NCI-H2227 (cell line): ENCODE results near the gene MRPL27.
"Not testable (repeated sequence)": the region's sequence is repeated elsewhere in the genome, so short reads cannot be mapped to it uniquely, and the experiment has no call there.

Source experiments
- DNase-seq: peaks from one replicate; lab custom pipeline; 2025; ENCODE audit not compliant: unreplicated experiment; lab: John Stamatoyannopoulos, UW

MRPL27 gene

GRCh38 chr17:50347117-50347893 lies 25.7 kb downstream of the MRPL27 start:
- no peak for DNase-seq

DNA sequence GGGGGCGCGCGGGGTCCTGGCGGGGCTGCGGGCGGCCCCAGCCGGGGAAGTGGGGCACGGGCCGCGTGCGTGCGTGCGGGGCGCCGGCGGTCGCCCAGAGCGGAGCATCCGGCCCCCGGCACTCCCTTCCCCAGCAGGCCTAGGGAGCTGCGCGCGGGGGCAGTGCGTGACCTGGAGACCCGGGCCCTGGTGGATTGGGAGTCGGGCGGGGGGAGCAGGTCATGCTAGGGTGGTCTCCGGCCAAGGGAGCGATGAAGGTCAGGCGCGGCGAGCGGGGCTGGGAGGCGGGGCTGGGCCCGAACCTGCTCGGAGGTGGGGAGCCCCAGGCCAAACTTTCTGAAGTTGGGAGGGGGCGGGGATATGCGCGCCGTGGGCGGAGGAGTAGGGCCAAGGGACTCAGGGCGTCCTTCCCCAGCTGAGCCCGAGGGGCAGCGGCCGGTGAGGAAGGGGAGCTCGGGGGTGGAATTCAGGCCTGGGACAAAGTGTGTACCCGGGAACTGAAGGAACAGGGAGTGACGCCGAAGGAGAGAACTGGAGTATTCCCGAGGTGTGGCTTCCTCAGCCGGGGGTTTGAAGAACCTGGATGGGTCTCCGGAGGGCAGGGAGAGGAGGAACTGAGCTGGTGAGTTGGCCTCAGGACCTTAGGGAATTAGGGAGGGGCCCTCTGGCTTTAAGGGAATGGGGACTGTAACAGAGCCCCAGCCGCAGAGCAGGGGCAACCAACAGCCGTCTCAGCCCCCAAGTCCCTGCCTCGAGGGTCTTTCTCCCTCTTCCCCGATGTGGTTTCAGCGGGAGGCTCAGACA lies 26.5 kb downstream of the MRPL27 start:
- peak; percentile 68 for DNase-seq

GRCh38 chr17:50345432-50346312 lies 27.3 kb downstream of the MRPL27 start, which contains the start of gene XYLT2:
TSS of gene XYLT2 (plus strand) at chr17:50346126. CDS start at chr17:50346141, 15 bp downstream.
- peak; percentile 92 for DNase-seq

DNA sequence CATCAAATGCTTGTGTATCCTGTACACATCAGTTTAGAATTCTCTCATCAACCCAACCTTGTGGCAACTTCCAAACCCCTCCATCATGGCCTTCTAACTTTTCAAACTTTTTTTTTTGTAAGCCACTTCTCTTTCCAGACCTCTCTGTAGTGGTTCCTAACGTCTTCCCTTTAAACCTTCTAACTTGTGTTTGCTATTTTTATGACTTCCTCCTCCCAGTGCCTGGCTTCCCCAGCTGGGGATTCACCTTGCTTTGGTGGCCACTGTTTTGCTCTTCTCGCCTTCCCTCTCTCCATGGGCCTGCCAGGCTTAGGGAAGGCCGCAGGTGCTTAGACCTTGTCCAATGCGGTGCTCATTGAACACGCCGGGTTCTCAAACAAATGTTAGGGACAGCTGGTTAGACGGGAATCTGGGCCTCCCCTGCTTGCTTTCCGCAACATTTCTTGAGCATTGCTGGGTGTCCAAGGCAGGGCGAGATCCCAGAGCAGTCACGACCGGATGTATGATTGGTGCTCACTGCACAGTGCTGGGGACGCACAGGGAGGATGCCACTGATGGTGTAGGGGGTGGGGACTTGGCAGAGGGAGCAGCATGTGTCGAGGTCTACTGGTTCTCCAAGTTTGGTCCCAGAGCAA lies 28.1 kb downstream of the MRPL27 start:
- no peak for DNase-seq

- no peak for DNase-seq
Measured at GRCh38 chr17:50339381-50339780, 33.6 kb downstream of the MRPL27 start.

GRCh38 chr17:50338645-50339044 lies 34.3 kb downstream of the MRPL27 start:
- no peak for DNase-seq

DNA sequence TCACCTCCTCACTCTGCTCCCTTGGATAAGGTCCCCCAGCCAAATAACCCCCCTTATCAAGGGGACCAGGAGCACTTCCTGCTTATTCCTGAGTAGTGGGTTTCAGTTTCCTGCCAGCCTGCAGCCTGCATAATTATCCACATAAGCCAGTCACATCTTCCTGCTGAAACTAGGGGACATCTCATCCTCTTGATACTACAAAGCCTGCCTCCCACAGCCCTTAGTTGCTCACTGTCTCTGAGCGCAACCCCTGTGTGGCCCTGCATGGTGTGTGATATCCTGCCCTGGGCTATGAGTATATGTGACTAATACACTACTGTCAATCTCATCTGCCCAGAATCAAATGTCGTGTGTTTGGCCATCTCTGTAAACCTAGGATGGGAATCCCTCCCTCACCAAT lies 35.0 kb downstream of the MRPL27 start:
- no peak for DNase-seq

DNA sequence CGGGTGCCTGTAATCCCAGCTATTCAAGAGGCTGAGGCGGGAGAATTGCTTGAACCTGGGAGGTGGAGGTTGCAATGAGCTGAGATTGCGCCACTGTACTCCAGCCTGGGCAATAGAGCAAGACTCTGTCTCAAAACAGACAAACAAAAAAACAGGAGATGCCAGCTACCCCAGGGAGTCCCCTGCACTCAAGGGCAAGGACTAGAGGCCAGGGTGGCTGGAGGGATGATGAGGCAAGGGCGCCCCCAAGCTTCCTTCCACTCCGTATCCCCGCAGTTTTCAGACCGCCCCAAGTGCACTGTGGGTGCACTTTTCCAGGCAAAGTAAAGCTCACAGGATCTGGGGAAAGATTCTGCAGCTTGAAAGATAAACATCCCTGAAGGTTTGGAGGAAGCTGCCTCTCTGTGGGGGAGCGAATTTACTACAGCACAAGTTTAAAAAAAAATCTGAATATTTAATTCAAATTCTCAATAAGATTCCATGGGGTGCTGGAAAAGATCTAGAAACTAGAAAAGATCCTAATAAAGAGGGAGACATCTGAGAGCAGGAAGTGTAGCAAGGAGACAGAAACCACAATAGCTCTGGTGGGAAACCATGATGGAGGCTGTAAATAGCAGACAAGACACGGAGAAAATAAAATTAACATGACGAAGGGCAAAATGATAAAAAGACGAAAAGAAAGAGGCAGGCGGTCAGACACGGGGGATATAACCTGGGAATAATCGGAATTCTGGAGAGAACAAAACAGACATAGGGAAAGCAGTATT lies 39.5 kb downstream of the MRPL27 start:
- DNase-seq, result not testable (repeated sequence)

DNA sequence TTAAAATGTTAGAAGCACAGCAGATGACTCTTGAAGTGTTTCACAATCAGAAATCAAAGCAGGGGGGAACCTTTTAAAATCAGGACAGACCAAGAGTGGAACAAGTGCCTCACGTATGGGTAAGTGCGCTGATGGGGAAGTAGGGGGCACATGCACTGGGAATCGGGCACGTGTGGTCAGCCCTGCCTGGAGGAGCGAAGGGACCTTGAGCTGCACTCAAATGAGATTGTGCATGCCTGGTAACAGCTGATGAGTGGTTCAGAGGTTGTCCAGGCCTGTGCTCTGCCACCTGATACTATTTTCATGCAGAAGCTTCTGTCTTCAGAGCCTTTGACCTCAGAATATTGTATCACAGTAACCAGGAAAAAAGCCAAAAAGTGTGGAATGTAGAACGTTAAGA lies 40.8 kb downstream of the MRPL27 start:
- no peak for DNase-seq

DNA sequence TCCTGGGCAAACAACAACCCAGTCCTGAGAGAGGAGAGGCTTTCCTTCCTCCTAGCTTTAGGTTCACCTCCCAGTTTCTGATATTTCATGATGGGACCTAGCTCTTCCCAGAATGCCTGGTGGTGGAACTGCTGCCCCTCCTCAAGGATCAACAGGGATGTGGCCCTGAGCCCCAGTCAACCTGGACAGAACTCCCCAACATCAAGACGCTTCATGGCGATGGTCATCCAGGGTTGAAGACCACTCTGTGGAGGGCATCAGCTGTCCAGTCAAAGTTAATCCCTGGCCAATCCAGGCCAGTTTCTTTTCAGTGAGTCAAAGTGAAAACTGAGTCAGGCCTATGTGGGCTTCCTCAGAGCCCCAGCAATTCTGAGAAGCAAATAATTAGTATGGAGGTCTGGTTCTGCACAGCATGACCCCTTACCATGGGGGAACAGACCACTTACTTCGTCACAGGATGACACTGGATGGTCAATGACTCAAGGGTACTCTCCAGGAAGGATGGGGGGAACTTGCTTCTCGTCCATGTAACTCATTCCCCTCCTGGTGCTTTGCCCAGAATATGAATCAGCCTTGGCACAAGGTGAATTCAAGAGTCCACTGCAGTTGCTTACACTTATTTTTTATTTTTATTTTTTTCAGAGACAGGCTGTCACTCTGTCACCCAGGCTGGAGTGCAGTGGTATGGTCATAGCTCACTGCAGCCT lies 41.7 kb downstream of the MRPL27 start:
- no peak for DNase-seq

GRCh38 chr17:50330151-50330775 lies 42.7 kb downstream of the MRPL27 start:
- DNase-seq, result no peak

GRCh38 chr17:50329716-50330115 lies 43.3 kb downstream of the MRPL27 start:
- DNase-seq, result no peak

DNA sequence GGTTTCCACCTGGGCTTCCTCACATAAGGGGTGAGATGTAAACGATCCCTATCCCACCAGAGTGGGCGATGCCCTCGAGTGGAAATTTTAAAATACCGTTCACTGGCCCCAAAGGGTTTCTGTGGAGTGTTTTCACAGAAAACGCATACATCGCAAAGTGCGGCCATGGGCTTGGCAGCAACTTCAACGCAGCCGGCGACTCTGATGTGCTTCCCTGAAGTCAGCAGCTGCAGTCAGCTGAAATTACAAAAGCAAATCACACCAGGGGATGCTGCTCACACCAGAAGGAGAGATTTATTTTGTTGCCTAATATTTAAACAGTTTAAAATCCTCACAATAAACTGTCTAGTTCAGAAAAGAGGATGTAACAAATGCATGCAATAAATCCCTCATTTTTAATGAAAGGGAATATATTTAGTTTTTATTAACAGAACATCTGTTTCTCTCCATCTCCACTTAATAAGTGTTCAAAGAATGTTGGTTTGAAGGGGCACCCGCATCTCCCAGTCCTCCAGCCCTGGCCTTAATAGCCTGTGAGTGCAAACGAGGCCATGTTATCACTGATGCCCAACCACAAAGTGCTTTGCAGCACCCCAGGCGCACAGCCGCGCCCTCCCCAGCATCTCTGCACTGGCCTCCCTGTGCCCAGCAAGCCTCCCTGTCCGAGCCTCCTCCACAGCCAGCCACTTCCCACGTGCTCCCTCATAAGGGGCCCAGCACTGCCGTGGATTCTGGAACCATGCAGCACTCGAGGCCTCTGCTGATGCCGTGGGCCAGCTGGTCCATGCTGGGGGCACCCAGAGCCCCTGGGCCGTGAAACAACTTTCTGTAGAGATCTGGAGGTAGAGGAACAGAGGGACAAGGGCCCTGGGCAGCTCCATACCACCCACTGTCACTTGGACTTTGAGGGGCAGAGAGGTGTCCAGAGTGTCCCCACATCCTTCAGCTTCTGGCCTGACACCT lies 44.3 kb downstream of the MRPL27 start:
- peak; percentile 20 for DNase-seq

DNA sequence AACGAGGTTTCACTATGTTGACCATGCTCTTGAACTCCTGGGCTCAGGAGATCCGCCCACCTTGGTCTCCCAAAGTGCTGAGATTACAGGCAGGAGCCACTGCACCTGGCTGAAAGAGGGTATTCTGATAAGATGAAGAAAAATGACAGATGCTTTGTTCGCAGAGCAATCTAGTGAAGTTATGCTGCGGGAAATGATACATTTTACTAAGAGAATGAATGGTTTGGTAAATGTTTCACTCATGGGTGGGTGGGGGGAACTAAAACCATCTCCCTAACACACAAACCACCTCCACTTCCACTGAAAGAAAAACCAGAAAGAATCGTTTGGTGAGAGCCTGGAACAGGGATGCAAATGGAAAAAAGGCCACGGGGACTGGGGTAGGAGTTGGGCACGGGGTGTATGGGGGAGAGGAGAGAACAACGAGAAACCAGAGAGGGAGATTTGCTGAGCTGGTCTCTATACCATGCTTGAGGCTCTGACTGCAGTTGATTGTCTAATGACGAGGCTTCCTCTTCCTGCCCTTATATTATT lies 46.1 kb downstream of the MRPL27 start:
- no peak for DNase-seq

- DNase-seq, result no peak
Measured at GRCh38 chr17:50325906-50326305, 47.1 kb downstream of the MRPL27 start.

- DNase-seq, result no peak
Measured at GRCh38 chr17:50323060-50323459, 49.9 kb downstream of the MRPL27 start.

- DNase-seq, result no peak
Measured at GRCh38 chr17:50322271-50322670, 50.7 kb downstream of the MRPL27 start.
